Measurements from ENCODE around the gene ADAM12.
"Not testable (repeated sequence)": the region's sequence is repeated elsewhere in the genome, so short reads cannot be mapped to it uniquely, and the experiment has no call there.

The ADAM12 gene

GRCh38 chr10:126207313-126207771 lies 180.9 kb downstream of the ADAM12 start:
- DNase-seq, result no peak

- no peak for DNase-seq
These were observed 182.6 kb downstream of the ADAM12 start for GRCh38 chr10:126205486-126206205.

- no peak for DNase-seq
These were observed 184.0 kb downstream of the ADAM12 start for GRCh38 chr10:126204320-126204719.

GRCh38 chr10:126203746-126204145 lies 184.5 kb downstream of the ADAM12 start:
- DNase-seq, result no peak

- no peak for DNase-seq
These were observed 186.7 kb downstream of the ADAM12 start for GRCh38 chr10:126201603-126202002.

GRCh38 chr10:126199221-126199998 lies 188.9 kb downstream of the ADAM12 start:
- DNase-seq, result no peak

- DNase-seq, result no peak
These were observed 189.6 kb downstream of the ADAM12 start for GRCh38 chr10:126198681-126199080.

GRCh38 chr10:126197036-126197543 lies 191.2 kb downstream of the ADAM12 start:
- no peak for DNase-seq

GRCh38 chr10:126196281-126196680 lies 192.0 kb downstream of the ADAM12 start:
- DNase-seq, result no peak

GRCh38 chr10:126191192-126191591 lies 197.1 kb downstream of the ADAM12 start:
- DNase-seq, result no peak

- no peak for DNase-seq
These were observed 199.5 kb downstream of the ADAM12 start for GRCh38 chr10:126188679-126189200.

GRCh38 chr10:126187399-126187798 lies 200.9 kb downstream of the ADAM12 start:
- DNase-seq, result no peak

- DNase-seq, result no peak
These were observed 201.5 kb downstream of the ADAM12 start for GRCh38 chr10:126186766-126187165.

- no peak for DNase-seq
These were observed 202.4 kb downstream of the ADAM12 start for GRCh38 chr10:126185676-126186447.

GRCh38 chr10:126181626-126182025 lies 206.7 kb downstream of the ADAM12 start:
- DNase-seq, result no peak

GRCh38 chr10:126179637-126180036 lies 208.6 kb downstream of the ADAM12 start:
- DNase-seq, result no peak

GRCh38 chr10:126177417-126178030 lies 210.8 kb downstream of the ADAM12 start:
- DNase-seq, result no peak

GRCh38 chr10:126175641-126176262 lies 212.5 kb downstream of the ADAM12 start:
- no peak for DNase-seq

- not testable (repeated sequence) for DNase-seq
These were observed 215.5 kb downstream of the ADAM12 start for GRCh38 chr10:126172755-126173154.

- no peak for DNase-seq
These were observed 216.7 kb downstream of the ADAM12 start for GRCh38 chr10:126171555-126171954.

- DNase-seq, result no peak
These were observed 217.5 kb downstream of the ADAM12 start for GRCh38 chr10:126170776-126171175.

- DNase-seq, result no peak
These were observed 217.9 kb downstream of the ADAM12 start for GRCh38 chr10:126170371-126170770.

Data from stimulated activated CD4-positive, alpha-beta T cell treated with anti-CD3 and anti-CD28 coated beads, Interleukin-4, amount 100 ng/mL, for 1 hour (primary cell).